MV-4-11 (cell line): ENCODE results near the gene TMEM95.
"Not testable (repeated sequence)": the region's sequence is repeated elsewhere in the genome, so short reads cannot be mapped to it uniquely, and the experiment has no call there.

Source experiments
- DNase-seq: peaks from one replicate; lab custom pipeline; 2025; lab: John Stamatoyannopoulos, UW

The TMEM95 gene

DNA sequence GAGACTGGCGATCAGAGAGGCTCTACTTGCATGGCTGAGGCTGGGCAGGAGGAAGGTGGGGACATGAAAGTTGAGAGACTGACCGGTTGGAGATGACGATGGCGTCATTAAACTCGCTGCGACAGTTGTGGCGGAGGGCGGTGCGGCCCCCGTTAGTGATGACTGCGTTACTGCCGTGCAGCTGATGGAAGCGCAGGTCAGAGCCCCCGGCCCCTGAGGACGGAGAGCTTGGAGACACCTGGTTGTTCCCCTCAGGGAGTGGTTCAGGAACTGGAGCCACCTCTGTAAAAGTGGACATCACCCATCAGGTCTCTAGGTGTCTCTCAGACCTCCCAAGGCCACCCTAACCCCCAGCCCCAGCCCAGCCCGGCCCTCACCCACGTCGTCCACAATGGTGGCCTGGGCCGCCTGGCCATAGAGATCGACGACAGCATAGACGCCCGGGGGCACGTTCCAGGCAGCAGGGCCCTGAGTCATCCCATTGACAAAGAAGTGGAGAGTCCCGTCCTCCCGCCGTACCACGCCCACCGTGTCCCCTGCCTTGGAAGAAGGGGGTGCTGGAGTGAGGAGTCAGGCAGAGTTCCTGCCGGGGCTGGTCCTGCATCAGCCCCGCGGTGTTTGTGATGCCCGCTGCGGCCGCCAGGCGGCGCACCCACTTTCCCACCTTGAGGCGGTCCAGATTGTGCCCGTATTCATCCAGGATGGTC, 31.1 kb upstream of the TMEM95 start:
- DNase-seq, result no peak

- no peak for DNase-seq
Measured at GRCh38 chr17:7324438-7324779, 30.5 kb upstream of the TMEM95 start.

- no peak for DNase-seq
Measured at GRCh38 chr17:7325031-7325528, 29.9 kb upstream of the TMEM95 start.

DNA sequence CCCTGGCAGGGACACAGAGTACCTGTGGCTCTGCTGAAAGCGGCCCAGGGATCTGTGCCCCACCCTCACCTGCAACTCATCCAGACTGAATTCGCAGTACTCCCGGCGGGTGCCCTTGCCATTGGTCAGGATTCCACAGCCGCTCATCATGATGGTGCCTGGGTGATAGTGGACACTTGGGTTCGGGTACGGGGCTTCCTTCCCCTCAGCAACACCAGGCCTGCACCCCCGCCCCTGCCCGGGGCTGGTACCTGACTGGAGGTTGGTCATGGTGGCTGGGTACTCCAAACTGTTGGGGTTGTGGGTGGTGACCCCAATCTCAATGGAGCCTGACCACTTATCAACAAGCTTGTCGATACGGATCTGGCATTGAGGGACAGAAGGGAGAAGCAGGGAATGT, 28.8 kb upstream of the TMEM95 start:
- DNase-seq, result no peak

DNA sequence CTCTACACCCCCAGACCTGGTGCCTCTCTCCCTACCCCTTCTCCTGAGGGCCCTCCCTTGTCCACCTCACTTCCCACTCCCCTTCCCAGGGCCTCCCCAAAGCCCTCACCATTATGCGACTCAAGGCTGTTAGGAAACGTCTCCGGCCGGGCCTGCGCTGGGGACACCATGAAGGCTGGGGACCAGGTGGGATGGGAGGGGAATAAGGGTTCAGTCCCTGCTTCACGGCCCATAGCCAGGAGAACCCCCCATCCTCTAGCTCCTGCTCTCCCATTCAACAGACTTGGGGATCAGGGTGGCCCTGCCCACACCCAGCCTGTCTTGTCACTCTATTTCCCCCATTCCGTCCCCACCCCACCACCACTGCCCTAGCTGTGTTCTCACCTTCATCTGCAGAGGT, 27.9 kb upstream of the TMEM95 start:
- no peak for DNase-seq

DNA sequence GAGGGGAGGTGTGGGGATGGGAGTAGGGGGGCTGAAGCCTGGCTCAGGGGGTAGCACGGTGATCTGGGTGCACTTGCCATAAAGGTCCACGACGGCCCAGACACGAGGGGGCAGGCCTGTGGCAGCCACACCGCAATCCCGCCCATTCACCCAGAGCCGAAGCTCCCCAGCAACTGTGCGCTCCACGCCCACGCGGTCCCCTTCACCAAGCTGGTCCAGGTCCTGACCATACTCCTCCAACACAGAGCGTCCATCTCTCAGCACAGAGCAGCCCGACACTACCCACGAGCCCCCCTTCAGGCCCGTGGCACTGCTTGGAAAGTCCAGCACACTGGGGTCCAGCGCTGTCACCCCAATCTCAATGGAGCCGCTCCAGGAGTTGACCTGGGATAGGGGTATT, 27.5 kb upstream of the TMEM95 start:
- DNase-seq, result no peak

DNA sequence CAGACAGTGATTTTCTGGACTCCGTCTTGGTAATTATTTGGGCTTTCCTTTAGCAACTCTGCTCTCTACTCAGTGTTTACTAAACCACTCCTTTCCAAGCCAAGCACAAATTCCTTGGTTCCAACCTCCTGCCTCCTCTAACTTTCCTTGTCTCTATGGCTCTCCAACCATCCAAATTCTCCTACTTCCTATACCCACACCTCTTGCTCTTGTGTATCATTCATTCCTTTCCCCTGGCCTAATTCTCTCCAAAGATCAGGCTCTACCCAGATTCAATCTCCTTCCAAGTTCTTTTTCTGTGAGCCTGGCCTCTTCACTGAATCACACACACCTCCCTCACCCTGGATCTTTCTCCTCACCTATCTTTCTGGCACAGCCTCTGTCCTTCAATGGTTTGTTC, 26.9 kb upstream of the TMEM95 start:
- no peak for DNase-seq

GRCh38 chr17:7328840-7329373, 26.0 kb upstream of the TMEM95 start, which contains the start of gene NEURL4:
NEURL4 (minus strand) TSS chr17:7329335; CDS start chr17:7329312, 23 bp downstream.
- peak; percentile 38 for DNase-seq

- DNase-seq, result peak; percentile 100
Measured at GRCh38 chr17:7329374-7329996, 25.5 kb upstream of the TMEM95 start.

DNA sequence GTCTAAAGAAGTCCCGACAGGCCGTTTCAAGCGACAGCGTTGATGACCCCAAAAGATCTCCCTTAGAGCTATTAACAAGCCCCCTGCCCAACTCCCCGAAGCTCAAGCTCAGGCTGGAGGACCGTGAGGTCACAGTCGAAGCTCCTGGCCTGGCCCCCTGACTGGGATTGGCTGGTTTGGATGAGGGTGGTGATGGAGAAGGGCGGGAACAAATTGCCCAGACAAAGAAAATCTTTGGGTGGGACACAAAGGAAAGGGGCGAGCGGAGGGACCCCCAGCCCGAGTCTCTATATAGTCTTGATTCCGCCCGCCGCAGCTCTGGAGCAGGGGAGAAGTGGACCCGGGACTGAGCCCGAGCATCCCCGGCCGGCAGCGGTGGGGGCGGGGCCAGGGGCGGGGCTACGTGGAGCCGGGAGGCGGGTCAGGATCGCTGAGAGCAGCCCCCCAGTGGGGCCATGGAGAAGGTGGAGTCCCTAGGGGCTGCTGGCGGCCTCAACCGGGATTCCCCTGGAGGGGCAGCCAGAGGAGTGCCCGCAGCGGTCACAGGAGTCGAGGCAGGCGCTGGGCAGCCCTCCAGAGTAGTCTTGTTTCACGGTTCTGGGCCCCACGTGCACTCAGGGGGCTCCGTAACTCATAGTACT, 24.8 kb upstream of the TMEM95 start:
- DNase-seq, result peak; percentile 84

- DNase-seq, result no peak
Measured at GRCh38 chr17:7330638-7331015, 24.3 kb upstream of the TMEM95 start.

GRCh38 chr17:7332111-7332510, 22.8 kb upstream of the TMEM95 start:
- no peak for DNase-seq

DNA sequence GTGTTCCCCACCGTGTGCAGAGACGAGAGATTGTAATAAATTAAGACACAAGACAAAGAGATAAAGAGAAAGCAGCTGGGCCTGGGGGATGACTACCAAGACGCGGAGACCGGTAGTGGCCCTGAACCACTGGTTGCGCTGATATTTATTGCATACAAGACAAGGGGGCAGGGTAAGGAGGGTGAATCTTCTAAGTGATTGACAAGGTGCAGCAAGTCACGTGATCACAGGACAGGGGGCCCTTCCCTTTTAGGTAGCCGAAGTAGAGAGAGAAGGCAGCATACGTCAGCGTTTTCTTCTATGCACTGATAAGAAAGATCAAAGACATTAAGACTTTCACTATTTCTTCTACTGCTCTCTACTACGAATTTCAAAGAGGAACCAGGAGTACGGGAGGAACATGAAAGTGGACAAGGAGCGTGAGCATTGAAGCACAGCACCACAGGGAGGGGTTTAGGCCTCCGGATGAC, 22.3 kb upstream of the TMEM95 start:
- DNase-seq, result peak; percentile 65

GRCh38 chr17:7334938-7335538, 19.9 kb upstream of the TMEM95 start:
- DNase-seq, result no peak

DNA sequence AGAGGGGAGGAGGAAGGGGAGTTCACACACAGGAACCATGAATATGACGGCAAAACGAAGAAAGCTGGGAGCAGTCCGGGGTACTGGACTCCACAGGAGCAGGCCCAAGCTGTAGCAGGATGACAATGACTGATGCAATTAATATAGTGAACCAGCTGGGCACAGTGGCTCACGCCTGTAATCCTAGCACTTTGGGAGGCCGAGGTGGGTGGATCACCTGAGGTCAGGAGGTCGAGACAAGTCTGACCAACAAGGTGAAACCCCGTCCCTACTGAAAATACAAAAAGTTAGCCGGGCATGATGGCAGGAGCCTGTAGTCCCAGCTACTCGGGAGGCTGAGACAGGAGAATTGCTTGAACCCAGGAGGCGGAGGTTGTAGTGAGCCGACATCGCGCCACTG, 19.2 kb upstream of the TMEM95 start:
- not testable (repeated sequence) for DNase-seq

GRCh38 chr17:7336240-7337175, 18.4 kb upstream of the TMEM95 start, which contains the start of gene ACAP1:
ACAP1 (plus strand) TSS chr17:7336529; CDS start chr17:7336735, 206 bp downstream.
- DNase-seq, result peak; percentile 48

- DNase-seq, result not testable (repeated sequence)
Measured at GRCh38 chr17:7337600-7337999, 17.4 kb upstream of the TMEM95 start.

GRCh38 chr17:7340179-7340578, 14.8 kb upstream of the TMEM95 start:
- peak; percentile 50 for DNase-seq

GRCh38 chr17:7341842-7342241, 13.1 kb upstream of the TMEM95 start:
- no peak for DNase-seq

GRCh38 chr17:7343250-7343649, 11.7 kb upstream of the TMEM95 start:
- DNase-seq, result no peak
